IMR-90 (cell line): ENCODE data around the gene MAN1C1. TPM values are rescaled to one million over a fixed set of nuclear protein-coding genes. Genes with fewer than 3 reads are reported as not detected.

ENCODE experiments used
- ATAC-seq: fragments of 200-7000 bp; cut with Tn5 transposase; 2 replicates; pipeline ENCODE4 v1.9.1; 2020; ENCODE audit warnings: low read depth, mild to moderate bottlenecking, moderate library complexity
- BruUV-seq: library from RNA; stranded (reverse); fragments of 400-500 nt; replicated peaks from 2 replicates; lab custom pipeline; 2021; lab: Mats Ljungman, UMichigan
- CTCF ChIA-PET: fragments of 300-600 bp; formaldehyde crosslinking; extraction: SDS; loops from one replicate; lab custom pipeline; 2021; ENCODE audit warnings: antibody characterized with exemption; lab: Yijun Ruan, JAX
- POLR2A ChIA-PET: fragments of 300-600 bp; sonication (Branson Sonifier 250); formaldehyde crosslinking; loops from one replicate; lab custom pipeline; 2022; ENCODE audit warnings: antibody characterized with exemption; ENCODE audit not compliant: unreplicated experiment; lab: Charles Lee
- DNase-seq: peaks from one replicate; pipeline ENCODE4 v3.0.0; 2013
- H2AFZ ChIP-seq: replicated peaks from 2 replicates; pipeline ENCODE3; 2013; ENCODE audit warnings: low read length, mild to moderate bottlenecking; ENCODE audit not compliant: poor library complexity
- H2AK5ac ChIP-seq: 2 replicates; pipeline ENCODE4 v1.6.1; 2013; ENCODE audit warnings: low read depth, low read length, inconsistent platforms
- H2AK9ac ChIP-seq: replicated peaks from 2 replicates; pipeline ENCODE3; 2013; ENCODE audit warnings: mild to moderate bottlenecking, low read depth, low read length, moderate library complexity; ENCODE audit not compliant: poor library complexity
- H2BK120ac ChIP-seq: 2 replicates; pipeline ENCODE4 v1.6.1; 2013; ENCODE audit warnings: low read depth, low read length, inconsistent platforms
- H2BK15ac ChIP-seq: 3 replicates; pipeline ENCODE4 v1.6.1; 2013; ENCODE audit warnings: low read depth, low read length, inconsistent platforms
- H2BK20ac ChIP-seq: 2 replicates; pipeline ENCODE4 v1.6.1; 2013; ENCODE audit warnings: low read depth, mild to moderate bottlenecking, inconsistent platforms, low read length, moderate library complexity
- H2BK5ac ChIP-seq: 2 replicates; pipeline ENCODE4 v1.6.1; 2013; ENCODE audit warnings: mild to moderate bottlenecking, low read depth, low read length, inconsistent platforms; ENCODE audit not compliant: poor library complexity, severe bottlenecking
- H3K14ac ChIP-seq: replicated peaks from 2 replicates; pipeline ENCODE4 v1.6.1; 2013; ENCODE audit warnings: low read depth, low read length, inconsistent platforms
- H3K18ac ChIP-seq: 2 replicates; pipeline ENCODE4 v1.6.1; 2013; ENCODE audit warnings: low read depth, low read length, control low read depth
- H3K23ac ChIP-seq: 2 replicates; pipeline ENCODE4 v1.6.1; 2013; ENCODE audit warnings: low read depth, low read length, inconsistent platforms
- H3K27ac ChIP-seq: 2 replicates; pipeline ENCODE4 v1.5.1; 2013; ENCODE audit warnings: mild to moderate bottlenecking, control low read depth, low read length; ENCODE audit not compliant: insufficient read depth
- H3K27me3 ChIP-seq: 2 replicates; pipeline ENCODE4 v1.6.1; 2013; ENCODE audit warnings: low read length; ENCODE audit not compliant: control insufficient read depth, insufficient read depth
- H3K36me3 ChIP-seq: 2 replicates; pipeline ENCODE4 v1.6.1; 2013; ENCODE audit warnings: low read length, mixed read lengths; ENCODE audit not compliant: control insufficient read depth, insufficient read depth
- H3K4ac ChIP-seq: 2 replicates; pipeline ENCODE4 v1.6.1; 2013; ENCODE audit warnings: low read depth, low read length, inconsistent platforms
- H3K4me1 ChIP-seq: 2 replicates; pipeline ENCODE4 v1.6.1; 2013; ENCODE audit warnings: low read length, mixed read lengths; ENCODE audit not compliant: control insufficient read depth, insufficient read depth
- H3K4me2 ChIP-seq: 2 replicates; pipeline ENCODE4 v1.6.1; 2013; ENCODE audit warnings: low read depth, mild to moderate bottlenecking, control low read depth, low read length, moderate library complexity
- H3K4me3 ChIP-seq: 2 replicates; pipeline ENCODE4 v1.5.1; 2013; ENCODE audit warnings: low read depth, mild to moderate bottlenecking, control low read depth, low read length, moderate library complexity; ENCODE audit not compliant: insufficient read depth
- H3K56ac ChIP-seq: 2 replicates; pipeline ENCODE4 v1.6.1; 2013; ENCODE audit warnings: low read length, inconsistent platforms; ENCODE audit not compliant: insufficient read depth; ENCODE audit errors: extremely low read depth
- H3K79me1 ChIP-seq, 2 experiments: 2 replicates each; pipeline ENCODE4 v1.6.1; 2013; ENCODE audit warnings: low read length in 2 of 2, inconsistent platforms in 1 of 2, low read depth in 1 of 2
- H3K9ac ChIP-seq: 2 replicates; pipeline ENCODE4 v1.6.1; 2013; ENCODE audit warnings: low read depth, low read length, control low read depth
- H3K9me1 ChIP-seq: 2 replicates; pipeline ENCODE4 v1.6.1; 2013; ENCODE audit warnings: low read length, inconsistent platforms; ENCODE audit not compliant: insufficient read depth
- H3K9me3 ChIP-seq: 2 replicates; pipeline ENCODE4 v1.6.1; 2013; ENCODE audit warnings: low read length; ENCODE audit not compliant: control insufficient read depth, insufficient read depth
- H4K20me1 ChIP-seq: 2 replicates; pipeline ENCODE4 v1.6.1; 2013; ENCODE audit warnings: low read length, inconsistent platforms; ENCODE audit not compliant: insufficient read depth
- H4K5ac ChIP-seq: 2 replicates; pipeline ENCODE4 v1.6.1; 2013; ENCODE audit warnings: mild to moderate bottlenecking, low read depth, low read length, control low read depth
- H4K8ac ChIP-seq, 2 experiments: 2 replicates each; pipeline ENCODE4 v1.6.1; 2013; ENCODE audit warnings: low read depth in 2 of 2, low read length in 2 of 2, control low read depth in 1 of 2, inconsistent platforms in 1 of 2
- H4K91ac ChIP-seq: 2 replicates; pipeline ENCODE4 v1.6.1; 2013; ENCODE audit warnings: low read depth, low read length, inconsistent platforms; ENCODE audit not compliant: insufficient read depth
- POLR2A ChIP-seq: IDR thresholded peaks from 2 replicates; pipeline ENCODE4 v1.6.1; 2012; ENCODE audit warnings: mild to moderate bottlenecking, low read depth, low read length
- RAD21 ChIP-seq: IDR thresholded peaks from 2 replicates; pipeline ENCODE4 v1.6.1; 2012; ENCODE audit warnings: low read length, improper control_type of control experiment
- RFX5 ChIP-seq: IDR thresholded peaks from 2 replicates; pipeline ENCODE4 v1.8.0; 2012; ENCODE audit warnings: low read depth, mild to moderate bottlenecking, low read length, moderate library complexity
- SMC3 ChIP-seq: fragments of 150-350 bp; IDR thresholded peaks from 2 replicates; pipeline ENCODE4 v1.6.1; 2016; ENCODE audit warnings: low read depth, mild to moderate bottlenecking, antibody characterized with exemption, low read length, moderate library complexity
- WGBS, 2 experiments: methylation state at CpG; one replicate each; pipeline versions ENCODE4 v1.1.5 to v1.1.7; 2013; ENCODE audit warnings: missing lambda C conversion rate in 2 of 2; ENCODE audit not compliant: insufficient read length in 1 of 2; ENCODE audit errors: extremely low coverage in 2 of 2; 5-methylcytosine and 5-hydroxymethylcytosine counted together
- dilution Hi-C: fragments of 300-500 bp; cut with HindIII; formaldehyde crosslinking; loops from one replicate; pipeline ENCODE4 v1.14.3; 2018; ENCODE audit warnings: low sequenced_read_pairs; ENCODE audit not compliant: unreplicated experiment
- in situ Hi-C: fragments of 300-500 bp; cut with MboI; formaldehyde crosslinking; loops from 3 replicates; pipeline ENCODE4 v1.14.3; 2019; ENCODE audit warnings: low sequenced_read_pairs, inconsistent platforms, mixed read lengths
- intact Hi-C: fragments of 100-400 bp; cut with micrococcal nuclease; formaldehyde crosslinking; loops from 2 replicates; pipeline ENCODE4 v1.10.0; 2022
- polyA plus RNA-seq, 3 experiments: library from polyadenylated mRNA; depleted of rRNA; stranded (reverse); fragments of >200 nt; gene quantifications; 2 replicates each; pipeline ENCODE4 v1.2.3, GENCODE V29; 2012; ENCODE audit warnings: low replicate concordance in 1 of 3
- total RNA-seq: library from RNA; depleted of rRNA; stranded (reverse); fragments of >200 nt; gene quantifications from 2 replicates; pipeline ENCODE4 v1.2.3, GENCODE V29; 2012
- TF ChIP-seq, protein P1 (sequence below): conservative IDR thresholded peaks from 2 replicates; pipeline ENCODE4 v1.5.1; 2012; ENCODE audit warnings: mild to moderate bottlenecking, low read depth, low read length, improper control_type of control experiment

Gene MAN1C1
- total and polyA plus RNA-seq, 2 of the 4 experiments (the other 2 are of a cell fraction): 3.2 to 11.3 TPM

GRCh38 chr1:25610822-25611630 lies 5.6 kb upstream of the MAN1C1 start:
- Histone ChIP-seq H2BK20ac (no peak overlapping the region), H3K27me3 (peaks cover 26% of the 10 kb centered on the region), H2AFZ (no peak overlapping the region), H2BK5ac (no peak overlapping the region), H3K79me1 (no peaks in the 10 kb centered on the region), H2AK5ac (no peak overlapping the region), H3K14ac (no peak overlapping the region), H4K8ac (no peak overlapping the region), H3K9ac (no peak overlapping the region), H3K4ac (no peak overlapping the region; the same call in 1 of the 2 replicates), H3K36me3 (no peaks in the 10 kb centered on the region), H3K9me1 (no peaks in the 10 kb centered on the region), H2AK9ac (peak overlapping the region; percentile 31), H3K4me3 (no peak overlapping the region), H3K27ac (no peak overlapping the region), H2BK120ac (no peak overlapping the region), H3K23ac (no peak overlapping the region), H3K4me2 (no peak overlapping the region), H4K5ac (no peak overlapping the region), H3K9me3 (no peaks in the 10 kb centered on the region), H4K20me1 (no peaks in the 10 kb centered on the region), H2BK15ac (no peak overlapping the region), H4K91ac (no peak overlapping the region), H3K18ac (no peak overlapping the region), H3K4me1 (peaks cover 3% of the 10 kb centered on the region; the same call in 1 of the 2 replicates), H3K56ac (no peak overlapping the region)
- ATAC-seq (peak; percentile 48), DNase-seq (peak; percentile 21)
- in situ Hi-C loops: loop anchor here (5.0 kb wide), 1 partner anchor 181 kb away; no protein-coding TSS in a partner anchor
- ChIA-PET CTCF (interaction anchor here (0.7 kb wide), 1 partner anchor 187 kb away, joined by 3 read pairs; no protein-coding TSS in a partner anchor), POLR2A (no interaction called here)
- BruUV-seq: no TSS peak
- WGBS, 2 experiments: 0% methylated on average over 1 of the region's 8 CpGs; no CpG with 5 or more reads in 1 of the 2 experiments
- intact Hi-C loops: loop anchor here (1.0 kb wide), 1 partner anchor 186 kb away; no protein-coding TSS in a partner anchor
- dilution Hi-C loops: no loop called here
- TF ChIP-seq, protein P1, sequence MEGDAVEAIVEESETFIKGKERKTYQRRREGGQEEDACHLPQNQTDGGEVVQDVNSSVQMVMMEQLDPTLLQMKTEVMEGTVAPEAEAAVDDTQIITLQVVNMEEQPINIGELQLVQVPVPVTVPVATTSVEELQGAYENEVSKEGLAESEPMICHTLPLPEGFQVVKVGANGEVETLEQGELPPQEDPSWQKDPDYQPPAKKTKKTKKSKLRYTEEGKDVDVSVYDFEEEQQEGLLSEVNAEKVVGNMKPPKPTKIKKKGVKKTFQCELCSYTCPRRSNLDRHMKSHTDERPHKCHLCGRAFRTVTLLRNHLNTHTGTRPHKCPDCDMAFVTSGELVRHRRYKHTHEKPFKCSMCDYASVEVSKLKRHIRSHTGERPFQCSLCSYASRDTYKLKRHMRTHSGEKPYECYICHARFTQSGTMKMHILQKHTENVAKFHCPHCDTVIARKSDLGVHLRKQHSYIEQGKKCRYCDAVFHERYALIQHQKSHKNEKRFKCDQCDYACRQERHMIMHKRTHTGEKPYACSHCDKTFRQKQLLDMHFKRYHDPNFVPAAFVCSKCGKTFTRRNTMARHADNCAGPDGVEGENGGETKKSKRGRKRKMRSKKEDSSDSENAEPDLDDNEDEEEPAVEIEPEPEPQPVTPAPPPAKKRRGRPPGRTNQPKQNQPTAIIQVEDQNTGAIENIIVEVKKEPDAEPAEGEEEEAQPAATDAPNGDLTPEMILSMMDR: peak; percentile 55
- peak; percentile 68 for TF ChIP-seq RAD21
- no peak for TF ChIP-seq RFX5
- TF ChIP-seq POLR2A: no peak
- TF ChIP-seq SMC3: peak; percentile 57
